Effector memory CD8-positive, alpha-beta T cell (primary cell): ENCODE results near the gene PRC1.

Experiments
- ATAC-seq: fragments of 150-1000 bp; cut with Tn5 transposase; replicated peaks from 2 replicates; pipeline ENCODE4 v1.10.0; 2021; ENCODE audit warnings: mild to moderate bottlenecking, moderate library complexity
- DNase-seq, 3 experiments: peaks; one replicate each; pipeline ENCODE4 v3.0.0; 2021
- H3K27ac Mint-ChIP-seq, 2 donors: one replicate each; pipeline ENCODE4 v1.8.0; 2022; ENCODE audit warnings: mild to moderate bottlenecking in 2 of 2, mixed read lengths in 2 of 2, moderate library complexity in 2 of 2
- H3K27me3 Mint-ChIP-seq, 2 donors: one replicate each; pipeline ENCODE4 v1.8.0; 2022; ENCODE audit warnings: mixed read lengths in 2 of 2
- H3K36me3 Mint-ChIP-seq: one replicate; pipeline ENCODE4 v1.8.0; 2022; ENCODE audit warnings: mild to moderate bottlenecking, moderate library complexity, mixed read lengths; ENCODE audit not compliant: insufficient read depth
- H3K4me1 Mint-ChIP-seq, 2 donors: one replicate each; pipeline ENCODE4 v1.8.0; 2022; ENCODE audit warnings: low read depth in 2 of 2, mixed read lengths in 2 of 2
- H3K4me3 Mint-ChIP-seq, 2 donors: one replicate each; pipeline ENCODE4 v1.8.0; 2022; ENCODE audit warnings: mild to moderate bottlenecking in 2 of 2, mixed read lengths in 2 of 2, moderate library complexity in 2 of 2
- H3K9me3 Mint-ChIP-seq, 2 donors: one replicate each; pipeline ENCODE4 v1.8.0; 2022; ENCODE audit warnings: mixed read lengths in 2 of 2

The PRC1 gene

DNA sequence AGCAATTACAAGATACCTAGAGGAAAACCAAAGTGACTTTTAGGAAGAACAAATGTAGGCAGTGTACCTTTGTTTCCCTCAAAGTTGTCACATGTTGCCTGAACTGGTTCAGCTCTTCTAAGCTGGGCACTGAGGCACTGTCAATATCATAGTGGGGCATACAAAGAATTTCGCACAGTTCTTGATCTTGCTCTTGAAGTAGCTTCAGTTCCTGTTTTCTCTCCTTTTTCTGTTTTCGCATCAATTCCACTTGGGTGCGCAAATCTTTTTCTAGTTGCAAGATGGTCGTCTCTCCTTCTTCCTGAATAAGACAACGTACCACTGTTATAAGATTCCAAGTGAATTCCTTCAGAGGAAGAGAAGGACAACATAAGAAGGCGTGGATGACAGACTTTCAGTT lies 12.7 kb downstream of the PRC1 start:
- ATAC-seq: no peak
- peaks cover 8% of the 10 kb centered on the region for H3K36me3 Mint-ChIP-seq

DNA sequence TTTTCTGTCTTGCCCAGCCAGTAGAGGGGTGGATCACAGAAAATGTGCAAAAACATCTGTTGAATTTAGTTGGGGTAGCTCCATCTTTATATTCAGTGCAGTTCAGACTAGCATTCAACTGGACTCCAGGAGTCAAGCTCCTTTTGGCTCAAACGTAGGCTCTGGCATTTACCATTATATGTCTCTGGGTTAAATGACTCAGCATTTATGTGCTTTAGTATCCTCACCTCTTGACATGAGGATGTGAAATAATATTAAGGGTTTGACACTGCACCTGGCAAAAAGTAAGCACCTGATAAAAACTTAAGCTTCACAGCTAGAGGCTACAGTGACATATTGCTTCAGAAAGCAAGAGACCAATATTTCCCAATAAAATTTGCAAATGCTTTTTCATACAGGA lies 14.8 kb downstream of the PRC1 start:
- H3K36me3 Mint-ChIP-seq: peaks cover 14% of the 10 kb centered on the region
- H3K27ac Mint-ChIP-seq: no peak overlapping the region
- ATAC-seq (no peak), DNase-seq (no peak)
- H3K4me1 Mint-ChIP-seq: peaks cover 0 to 1% of the 10 kb centered on the region in 2 donors
- no peaks in the 10 kb centered on the region for H3K9me3 Mint-ChIP-seq
- no peak overlapping the region for H3K4me3 Mint-ChIP-seq
- no peaks in the 10 kb centered on the region for H3K27me3 Mint-ChIP-seq

More for the DNA sequence above, 12.7 kb downstream of the PRC1 start:
- peaks cover 1 to 5% of the 10 kb centered on the region in 2 donors for H3K4me1 Mint-ChIP-seq
- no peak for DNase-seq
- no peaks in the 10 kb centered on the region for H3K27me3 Mint-ChIP-seq
- H3K27ac Mint-ChIP-seq: no peak overlapping the region
- no peaks in the 10 kb centered on the region for H3K9me3 Mint-ChIP-seq
- no peak overlapping the region for H3K4me3 Mint-ChIP-seq

DNA sequence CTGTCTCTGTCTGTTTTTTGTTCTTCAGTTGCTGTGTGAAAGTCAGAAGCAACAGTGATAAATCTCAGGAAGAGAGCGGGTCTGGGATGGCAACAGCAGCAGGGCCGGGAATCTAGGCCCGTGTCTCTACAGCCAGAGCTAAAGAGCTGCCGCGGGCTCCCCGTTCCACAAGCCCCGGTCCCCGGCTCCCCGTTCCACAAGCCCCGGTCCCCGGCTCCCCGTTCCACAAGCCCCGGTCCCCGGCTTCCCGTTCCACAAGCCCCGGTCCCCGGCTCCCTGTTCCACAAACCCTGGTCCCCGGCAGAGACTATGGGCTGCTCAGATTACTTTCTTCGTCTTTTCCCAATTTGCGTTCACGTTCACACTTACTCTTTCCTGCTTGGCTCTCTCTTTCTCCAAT lies 20.1 kb downstream of the PRC1 start:
- H3K4me1 Mint-ChIP-seq: peaks cover 0 to 2% of the 10 kb centered on the region in 2 donors
- H3K4me3 Mint-ChIP-seq: no peak overlapping the region
- DNase-seq (no peak), ATAC-seq (no peak)
- H3K27ac Mint-ChIP-seq: peak overlapping the region in 1 of 2 donors; percentile 42
- H3K9me3 Mint-ChIP-seq: no peaks in the 10 kb centered on the region
- H3K36me3 Mint-ChIP-seq: peaks cover 12% of the 10 kb centered on the region
- no peaks in the 10 kb centered on the region for H3K27me3 Mint-ChIP-seq

DNA sequence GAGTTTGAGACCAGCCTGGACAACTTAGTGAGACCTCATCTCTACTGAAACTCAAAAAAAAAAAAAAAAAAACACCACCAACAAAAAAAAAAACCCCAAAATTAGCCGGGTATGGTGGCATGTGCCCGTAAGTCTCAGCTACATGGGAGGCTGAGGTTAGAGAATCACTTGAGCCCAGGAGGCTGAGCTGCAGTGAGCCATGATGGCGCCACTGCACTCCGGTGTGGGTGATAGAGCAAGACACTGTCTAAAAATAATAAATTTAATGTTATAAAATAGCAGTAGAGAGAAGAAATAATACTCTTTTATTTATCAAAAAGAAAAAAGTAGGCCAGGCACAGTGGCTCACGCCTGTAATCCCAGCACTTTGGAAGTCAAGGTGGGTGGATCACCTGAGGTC lies 22.2 kb downstream of the PRC1 start:
- Mint-ChIP-seq H3K27me3 (no peaks in the 10 kb centered on the region), H3K27ac (no peak overlapping the region), H3K4me1 (peaks cover 0 to 2% of the 10 kb centered on the region in 2 donors), H3K9me3 (no peaks in the 10 kb centered on the region), H3K4me3 (no peak overlapping the region), H3K36me3 (peaks cover 9% of the 10 kb centered on the region)
- DNase-seq: no peak
- ATAC-seq: no peak

DNA sequence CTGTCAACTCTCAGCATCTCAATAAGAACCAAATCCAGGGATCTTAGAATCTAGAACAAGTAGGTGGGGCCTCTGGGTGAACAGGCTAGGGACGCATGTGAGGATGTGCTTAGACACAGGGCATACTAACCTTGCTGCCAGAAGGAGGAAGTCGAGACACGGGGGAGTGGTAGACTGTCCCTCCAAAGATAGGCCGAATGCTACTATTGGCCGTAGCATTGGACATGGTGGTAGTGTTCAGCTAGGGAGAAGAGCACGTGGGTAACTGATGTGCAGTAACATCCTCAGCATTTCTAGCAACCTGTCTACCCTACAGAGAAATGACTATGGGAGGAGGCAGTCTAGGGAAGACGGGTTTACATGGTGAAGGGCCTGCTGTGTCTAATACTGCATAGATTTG lies 24.1 kb downstream of the PRC1 start:
- Mint-ChIP-seq H3K36me3 (peaks cover 7% of the 10 kb centered on the region), H3K27ac (no peak overlapping the region), H3K9me3 (no peaks in the 10 kb centered on the region), H3K4me1 (peaks cover 0 to 2% of the 10 kb centered on the region in 2 donors), H3K4me3 (no peak overlapping the region), H3K27me3 (no peaks in the 10 kb centered on the region)
- no peak for ATAC-seq
- DNase-seq: no peak

DNA sequence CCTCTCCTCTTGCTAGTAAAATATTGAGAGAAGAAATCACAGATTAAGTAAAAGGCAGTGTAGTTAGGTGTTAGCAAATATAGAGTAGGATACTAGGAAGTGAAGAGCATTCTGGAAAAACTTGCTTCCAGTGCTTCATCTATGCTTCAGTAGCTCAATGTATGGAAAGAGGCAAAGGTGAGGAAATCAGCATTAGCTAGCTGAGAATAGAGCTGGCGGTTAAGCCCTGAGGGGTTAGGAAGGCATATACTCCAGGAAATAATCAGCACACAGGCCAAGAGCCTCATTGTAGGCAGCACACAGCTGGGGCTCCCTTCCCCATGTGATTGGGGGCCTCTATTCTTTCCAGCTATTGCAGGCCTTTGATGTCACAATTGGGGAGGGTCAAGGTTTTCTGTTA lies 25.9 kb downstream of the PRC1 start:
- Mint-ChIP-seq H3K27ac (peak overlapping the region in 1 of 2 donors; percentile 38), H3K27me3 (no peaks in the 10 kb centered on the region), H3K4me1 (peaks cover 0 to 2% of the 10 kb centered on the region in 2 donors), H3K36me3 (no peaks in the 10 kb centered on the region), H3K4me3 (no peak overlapping the region), H3K9me3 (no peaks in the 10 kb centered on the region)
- no peak for DNase-seq
- no peak for ATAC-seq

DNA sequence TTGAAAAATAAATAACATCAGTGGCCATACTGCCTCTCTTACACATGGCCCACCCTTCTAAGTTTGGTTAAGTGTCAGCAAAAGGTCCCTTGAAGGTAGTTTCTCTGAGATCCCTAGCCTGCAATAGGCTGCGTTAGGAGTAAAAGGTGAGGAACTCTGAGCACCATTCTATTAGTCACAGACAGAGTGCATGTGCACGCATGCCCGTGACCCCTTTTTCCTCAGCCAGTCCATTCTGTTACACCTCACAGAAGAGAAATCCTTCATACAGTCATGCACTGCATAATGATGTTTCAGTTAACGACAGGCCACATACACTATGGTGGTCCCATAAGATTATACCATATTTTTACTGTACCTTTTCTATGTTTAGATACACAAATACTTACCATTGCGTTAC lies 27.1 kb downstream of the PRC1 start:
- DNase-seq: no peak
- Mint-ChIP-seq H3K36me3 (peaks cover 3% of the 10 kb centered on the region), H3K27ac (no peak overlapping the region), H3K27me3 (no peaks in the 10 kb centered on the region), H3K4me3 (no peak overlapping the region), H3K9me3 (no peaks in the 10 kb centered on the region), H3K4me1 (peaks cover 0 to 2% of the 10 kb centered on the region in 2 donors)
- ATAC-seq: no peak

DNA sequence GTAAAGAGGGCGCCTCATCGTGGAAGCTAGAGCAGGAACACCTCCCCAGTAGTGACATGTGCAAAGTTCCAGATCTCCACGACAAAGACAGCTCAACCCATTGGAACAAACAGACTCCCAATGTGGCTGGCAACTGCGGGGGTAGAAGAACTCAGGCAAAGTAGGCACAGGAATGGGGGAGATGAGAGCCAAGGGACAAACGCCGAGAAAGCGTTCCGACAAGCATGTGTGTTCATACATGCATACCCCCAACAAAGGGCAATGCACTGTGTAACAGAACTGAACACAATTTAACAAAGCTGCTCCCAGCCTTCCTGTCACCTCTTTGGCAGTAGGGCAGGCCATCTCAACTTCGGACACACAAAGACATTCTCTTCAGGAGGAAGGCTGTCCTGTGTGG lies 28.1 kb downstream of the PRC1 start:
- Mint-ChIP-seq H3K4me3 (no peak overlapping the region), H3K36me3 (peaks cover 3% of the 10 kb centered on the region), H3K27ac (peak overlapping the region in 1 of 2 donors; percentile 21), H3K9me3 (no peaks in the 10 kb centered on the region), H3K4me1 (peaks cover 0 to 2% of the 10 kb centered on the region in 2 donors), H3K27me3 (no peaks in the 10 kb centered on the region)
- no peak for ATAC-seq
- DNase-seq: no peak

DNA sequence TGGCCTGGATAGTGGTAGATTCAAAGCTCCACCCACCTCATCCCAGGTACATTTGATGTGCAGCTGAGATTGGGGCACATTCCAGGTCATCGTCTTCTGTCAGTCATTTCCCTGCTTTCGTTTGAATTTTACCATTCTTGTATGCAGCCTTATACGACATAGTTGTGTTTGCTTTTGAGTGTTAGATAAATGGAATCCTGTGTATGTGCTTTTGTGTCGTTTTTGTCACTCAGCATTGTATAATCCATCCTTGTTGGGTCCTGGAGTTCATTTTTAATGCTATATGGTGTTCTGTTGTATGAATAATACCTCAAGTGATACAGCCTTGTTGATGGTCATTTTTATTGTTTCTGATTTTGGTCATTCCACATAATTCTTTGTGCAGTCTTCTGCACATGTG lies 32.3 kb downstream of the PRC1 start:
- Mint-ChIP-seq H3K36me3 (peaks cover 16% of the 10 kb centered on the region), H3K4me3 (no peak overlapping the region), H3K27ac (no peak overlapping the region), H3K4me1 (no peaks in the 10 kb centered on the region), H3K27me3 (no peaks in the 10 kb centered on the region), H3K9me3 (no peaks in the 10 kb centered on the region)
- ATAC-seq (no peak), DNase-seq (no peak)

DNA sequence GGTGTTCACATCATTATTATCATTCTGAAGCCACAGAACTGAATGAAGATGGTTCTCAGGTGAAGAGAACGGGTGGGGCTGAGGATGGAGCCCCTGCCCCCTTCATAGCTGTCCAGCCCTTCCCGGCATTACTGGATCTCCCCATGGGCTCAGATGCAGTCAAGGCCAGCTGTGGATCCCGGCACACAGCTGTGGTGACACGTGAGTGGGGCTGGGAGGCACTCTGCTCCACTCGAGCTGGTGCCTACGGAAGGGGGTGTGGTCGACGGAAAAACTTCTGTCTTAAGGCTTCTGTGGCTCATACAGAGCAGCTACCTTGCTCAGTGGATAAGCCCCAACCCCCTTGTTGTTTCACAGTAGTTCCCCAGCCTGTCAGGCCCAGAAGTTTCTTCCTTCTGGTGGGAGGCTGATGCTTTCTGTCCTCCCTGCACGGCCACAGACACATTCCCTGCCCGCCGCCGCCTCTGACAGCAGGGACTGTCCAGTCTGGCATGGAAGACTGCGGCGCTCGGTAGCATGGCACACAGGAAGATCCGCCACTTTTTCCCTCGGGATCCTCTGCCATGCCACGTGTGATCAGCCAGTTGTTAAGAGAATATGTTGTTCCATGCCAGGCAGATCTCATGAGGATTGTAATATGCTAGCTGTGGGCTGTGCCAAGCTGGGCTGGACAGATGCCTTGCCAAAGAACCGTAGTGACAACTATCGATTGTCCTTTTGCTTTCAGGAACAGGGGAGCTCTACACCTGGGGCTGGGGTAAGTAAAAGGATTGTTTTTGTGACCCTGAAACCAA lies 33.8 kb downstream of the PRC1 start:
- Mint-ChIP-seq H3K36me3 (peaks cover 16% of the 10 kb centered on the region), H3K4me3 (no peak overlapping the region), H3K4me1 (no peaks in the 10 kb centered on the region), H3K9me3 (no peaks in the 10 kb centered on the region), H3K27ac (no peak overlapping the region), H3K27me3 (no peaks in the 10 kb centered on the region)
- ATAC-seq (no peak), DNase-seq (no peak)

DNA sequence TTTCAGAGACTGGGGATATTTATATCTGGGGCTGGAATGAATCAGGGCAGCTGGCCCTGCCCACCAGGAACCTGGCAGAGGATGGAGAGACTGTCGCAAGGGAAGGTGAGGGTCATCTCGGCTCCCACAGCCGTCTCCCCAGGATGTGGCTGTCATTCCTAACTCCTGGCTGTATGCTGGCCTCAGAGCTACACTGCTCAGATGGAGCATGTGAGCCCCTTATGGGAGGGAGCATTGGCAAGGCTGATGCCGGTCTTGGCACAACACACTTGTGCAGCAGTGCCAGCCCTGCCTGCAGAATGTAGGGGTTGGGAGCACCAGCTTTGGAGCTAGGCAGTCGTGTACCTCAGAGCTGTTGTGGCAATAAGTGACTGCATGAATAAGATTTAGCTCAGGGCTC lies 34.4 kb downstream of the PRC1 start:
- peaks cover 17% of the 10 kb centered on the region for H3K36me3 Mint-ChIP-seq
- H3K4me1 Mint-ChIP-seq: peaks cover 2 to 5% of the 10 kb centered on the region in 2 donors
- H3K4me3 Mint-ChIP-seq: no peak overlapping the region
- no peaks in the 10 kb centered on the region for H3K9me3 Mint-ChIP-seq
- DNase-seq: no peak
- no peaks in the 10 kb centered on the region for H3K27me3 Mint-ChIP-seq
- H3K27ac Mint-ChIP-seq: no peak overlapping the region
- no peak for ATAC-seq

DNA sequence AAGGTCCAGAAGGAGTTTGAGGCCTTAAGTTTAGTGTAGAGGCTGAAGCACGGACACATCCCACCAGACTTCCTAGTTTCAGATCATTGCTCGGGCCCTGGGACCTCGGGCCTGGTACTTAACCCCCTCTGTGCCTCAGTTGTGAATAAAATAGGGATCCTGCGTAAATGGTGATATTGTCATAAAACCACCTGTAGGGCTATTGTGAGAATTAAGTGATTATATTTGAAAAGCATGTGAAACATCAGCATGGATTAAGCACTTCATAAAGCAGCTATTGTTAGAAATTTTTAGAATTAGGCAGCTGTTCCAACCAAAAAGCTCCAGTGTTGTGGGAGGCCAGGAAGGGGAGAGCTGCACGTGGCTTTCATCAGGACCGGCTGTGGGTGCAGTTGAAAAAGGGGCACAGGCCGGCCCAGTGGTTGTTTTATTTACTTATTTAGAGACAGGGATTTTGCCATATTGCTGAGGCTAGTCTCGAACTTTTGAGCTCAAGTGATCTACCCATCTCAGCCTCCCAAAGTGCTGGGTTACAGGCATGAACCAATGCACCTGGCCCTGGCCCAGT lies 35.2 kb downstream of the PRC1 start:
- no peak overlapping the region for H3K4me3 Mint-ChIP-seq
- no peaks in the 10 kb centered on the region for H3K9me3 Mint-ChIP-seq
- H3K27ac Mint-ChIP-seq: no peak overlapping the region
- H3K36me3 Mint-ChIP-seq: peaks cover 22% of the 10 kb centered on the region
- peaks cover 3 to 6% of the 10 kb centered on the region in 2 donors for H3K4me1 Mint-ChIP-seq
- DNase-seq (no peak), ATAC-seq (no peak)
- H3K27me3 Mint-ChIP-seq: no peaks in the 10 kb centered on the region

DNA sequence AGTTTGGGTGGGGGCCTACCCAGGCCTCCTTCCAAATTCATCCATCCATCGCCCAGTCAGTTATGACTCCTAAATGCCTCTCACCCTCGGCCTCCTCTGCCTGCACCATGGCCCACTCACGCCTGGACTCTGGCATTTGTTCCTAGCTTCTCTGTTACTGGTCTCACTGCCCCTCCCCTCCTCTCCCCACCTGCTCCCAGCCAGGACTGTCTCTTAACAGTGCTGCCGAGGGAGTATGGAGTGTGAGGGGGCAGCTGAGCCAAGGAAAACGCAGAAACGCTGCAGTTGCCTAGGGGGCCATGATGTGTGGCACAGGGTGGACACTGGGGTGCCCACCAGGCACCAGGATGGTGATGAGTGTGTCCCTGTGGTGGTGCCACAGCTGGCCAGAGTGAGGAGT lies 36.5 kb downstream of the PRC1 start:
- ATAC-seq: no peak
- Mint-ChIP-seq H3K27ac (no peak overlapping the region), H3K4me3 (peak overlapping the region; percentile 60 to 70), H3K36me3 (peaks cover 19% of the 10 kb centered on the region), H3K27me3 (no peaks in the 10 kb centered on the region), H3K9me3 (no peaks in the 10 kb centered on the region), H3K4me1 (peaks cover 3 to 10% of the 10 kb centered on the region in 2 donors)
- DNase-seq: no peak

DNA sequence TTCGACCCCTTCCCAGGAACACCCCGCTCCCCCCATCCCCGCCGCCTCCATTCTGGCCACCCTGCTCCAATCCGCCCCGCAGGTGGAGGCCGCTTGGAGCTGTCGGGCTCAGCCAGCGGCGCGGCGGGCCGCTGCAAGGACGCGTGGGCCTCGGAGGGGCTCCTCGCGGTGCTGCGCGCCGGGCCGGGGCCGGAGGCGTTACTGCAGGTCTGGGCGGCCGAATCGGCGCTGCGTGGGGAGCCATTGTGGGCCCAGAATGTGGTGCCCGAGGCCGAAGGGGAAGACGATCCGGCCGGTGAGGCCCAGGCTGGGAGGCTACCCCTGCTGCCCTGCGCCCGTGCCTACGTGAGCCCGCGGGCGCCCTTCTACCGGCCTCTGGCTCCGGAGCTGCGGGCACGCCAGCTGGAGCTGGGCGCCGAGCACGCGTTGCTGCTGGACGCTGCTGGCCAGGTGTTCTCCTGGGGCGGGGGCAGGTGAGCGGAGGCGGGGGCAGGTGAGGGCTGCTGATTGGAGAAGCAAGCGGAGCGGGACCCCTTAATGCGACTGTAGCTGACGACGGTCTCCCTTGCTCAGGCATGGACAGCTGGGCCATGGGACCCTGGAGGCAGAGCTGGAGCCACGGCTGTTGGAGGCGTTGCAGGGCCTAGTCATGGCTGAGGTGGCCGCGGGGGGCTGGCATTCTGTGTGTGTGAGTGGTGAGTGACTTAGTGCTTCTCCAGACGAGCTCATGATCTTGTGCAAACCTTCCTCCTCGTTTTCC lies 37.1 kb downstream of the PRC1 start:
- peaks cover 19% of the 10 kb centered on the region for H3K36me3 Mint-ChIP-seq
- H3K27me3 Mint-ChIP-seq: no peaks in the 10 kb centered on the region
- no peak for ATAC-seq
- H3K4me3 Mint-ChIP-seq: peak overlapping the region; percentile 60 to 70
- no peak overlapping the region for H3K27ac Mint-ChIP-seq
- H3K4me1 Mint-ChIP-seq: peaks cover 3 to 10% of the 10 kb centered on the region in 2 donors
- no peak for DNase-seq
- H3K9me3 Mint-ChIP-seq: no peaks in the 10 kb centered on the region
